Subcutaneous abdominal adipose tissue (tissue), 5 donors: ENCODE data around the gene NCBP2.

ENCODE experiments used
- H3K27ac ChIP-seq: one replicate; pipeline ENCODE4 v1.7.0; 2013; ENCODE audit warnings: low read depth, mild to moderate bottlenecking, inconsistent platforms, low read length, moderate library complexity
- H3K27me3 ChIP-seq, 5 donors: one replicate each; pipeline ENCODE4 v1.7.0; 2013; ENCODE audit warnings: low read length in 5 of 5, inconsistent platforms in 1 of 5; ENCODE audit not compliant: control insufficient read depth in 5 of 5, insufficient read depth in 4 of 5
- H3K36me3 ChIP-seq, 5 donors: one replicate each; pipeline ENCODE4 v1.7.0; 2013; ENCODE audit warnings: low read length in 5 of 5; ENCODE audit not compliant: control insufficient read depth in 5 of 5, insufficient read depth in 5 of 5
- H3K4me1 ChIP-seq, 5 donors: one replicate each; pipeline ENCODE4 v1.7.0; 2013; ENCODE audit warnings: low read length in 5 of 5, mild to moderate bottlenecking in 3 of 5, moderate library complexity in 1 of 5; ENCODE audit not compliant: control insufficient read depth in 5 of 5, insufficient read depth in 5 of 5
- H3K4me3 ChIP-seq, 5 donors: one replicate each; pipeline ENCODE4 v1.7.0; 2013; ENCODE audit warnings: low read length in 5 of 5, low read depth in 1 of 5
- H3K9ac ChIP-seq, 5 donors: one replicate each; pipeline ENCODE4 v1.7.0; 2013; ENCODE audit warnings: low read length in 5 of 5, mild to moderate bottlenecking in 4 of 5, moderate library complexity in 3 of 5
- H3K9me3 ChIP-seq, 5 donors: one replicate each; pipeline ENCODE4 v1.7.0; 2013; ENCODE audit warnings: low read length in 5 of 5; ENCODE audit not compliant: control insufficient read depth in 5 of 5
- donor health status: healthy.
- donor health status: healthy.
- donor health status: healthy.
- donor health status: healthy.
- donor health status: healthy.

Gene NCBP2

GRCh38 chr3:196942226-196942914, at the start of gene NCBP2:
Gene NCBP2 (minus strand): TSS chr3:196942528. CDS start chr3:196942503, 25 bp downstream.
- no peaks in the 10 kb centered on the region for H3K27me3 ChIP-seq
- H3K4me3 ChIP-seq, result peak within 1 kb of the TSS; percentile 90 to 99 (median 97)
- peaks cover 8 to 34% (median 27%) of the 10 kb centered on the region in 5 donors for H3K4me1 ChIP-seq
- peak within 1 kb of the TSS; percentile 96 to 98 (median 98) for H3K9ac ChIP-seq
- peaks cover 5 to 25% (median 19%) of the 10 kb centered on the region in 5 donors for H3K36me3 ChIP-seq
- H3K27ac ChIP-seq, result peak within 1 kb of the TSS; percentile 96
- no peaks in the 10 kb centered on the region for H3K9me3 ChIP-seq

GRCh38 chr3:196991581-196992460, 49.5 kb upstream of the NCBP2 start:
- Histone ChIP-seq H3K36me3 (no peaks in the 10 kb centered on the region), H3K27ac (no peak overlapping the region), H3K4me1 (no peaks in the 10 kb centered on the region), H3K9ac (no peak overlapping the region), H3K27me3 (peaks cover 0 to 6% (median 3%) of the 10 kb centered on the region in 5 donors), H3K4me3 (no peak overlapping the region), H3K9me3 (no peaks in the 10 kb centered on the region)

- Histone ChIP-seq H3K27me3 (peaks cover 0 to 6% (median 3%) of the 10 kb centered on the region in 5 donors), H3K9me3 (no peaks in the 10 kb centered on the region), H3K4me3 (no peak overlapping the region), H3K9ac (no peak overlapping the region), H3K27ac (no peak overlapping the region), H3K36me3 (no peaks in the 10 kb centered on the region), H3K4me1 (no peaks in the 10 kb centered on the region)
Measured at GRCh38 chr3:196990601-196991007, 48.3 kb upstream of the NCBP2 start.

GRCh38 chr3:196989721-196990262, 47.5 kb upstream of the NCBP2 start:
- no peaks in the 10 kb centered on the region for H3K36me3 ChIP-seq
- no peak overlapping the region for H3K4me3 ChIP-seq
- no peak overlapping the region for H3K9ac ChIP-seq
- H3K4me1 ChIP-seq, result no peaks in the 10 kb centered on the region
- peaks cover 0 to 9% (median 5%) of the 10 kb centered on the region in 5 donors for H3K27me3 ChIP-seq
- H3K27ac ChIP-seq, result no peak overlapping the region
- H3K9me3 ChIP-seq, result no peaks in the 10 kb centered on the region

- H3K4me1 ChIP-seq, result no peaks in the 10 kb centered on the region
- peaks cover 0 to under 1% (median 0%) of the 10 kb centered on the region in 5 donors for H3K9me3 ChIP-seq
- H3K9ac ChIP-seq, result no peak overlapping the region
- H3K36me3 ChIP-seq, result no peaks in the 10 kb centered on the region
- H3K27me3 ChIP-seq, result peaks cover 0 to 9% (median 5%) of the 10 kb centered on the region in 5 donors
- no peak overlapping the region for H3K27ac ChIP-seq
- no peak overlapping the region for H3K4me3 ChIP-seq
Measured at GRCh38 chr3:196988241-196989029, 46.1 kb upstream of the NCBP2 start.

- Histone ChIP-seq H3K27me3 (peaks cover 0 to 9% (median 5%) of the 10 kb centered on the region in 5 donors), H3K36me3 (no peaks in the 10 kb centered on the region), H3K27ac (no peak overlapping the region), H3K4me3 (no peak overlapping the region), H3K9ac (no peak overlapping the region), H3K4me1 (no peaks in the 10 kb centered on the region), H3K9me3 (peaks cover 0 to 4% (median 3%) of the 10 kb centered on the region in 5 donors)
Measured at GRCh38 chr3:196987022-196987421, 44.7 kb upstream of the NCBP2 start.

GRCh38 chr3:196985954-196986885, 43.9 kb upstream of the NCBP2 start:
- Histone ChIP-seq H3K4me1 (no peaks in the 10 kb centered on the region), H3K27ac (no peak overlapping the region), H3K4me3 (no peak overlapping the region)

GRCh38 chr3:196985298-196985697, 43.0 kb upstream of the NCBP2 start:
- H3K9me3 ChIP-seq, result peaks cover 0 to 4% (median 3%) of the 10 kb centered on the region in 5 donors
- H3K27me3 ChIP-seq, result peaks cover 0 to 9% (median 5%) of the 10 kb centered on the region in 5 donors
- H3K4me3 ChIP-seq, result no peak overlapping the region
- no peaks in the 10 kb centered on the region for H3K4me1 ChIP-seq
- H3K9ac ChIP-seq, result no peak overlapping the region
- H3K36me3 ChIP-seq, result no peaks in the 10 kb centered on the region
- H3K27ac ChIP-seq, result no peak overlapping the region

More at GRCh38 chr3:196985954-196986885, 43.9 kb upstream of the NCBP2 start:
- peaks cover 0 to 9% (median 5%) of the 10 kb centered on the region in 5 donors for H3K27me3 ChIP-seq
- H3K9ac ChIP-seq, result no peak overlapping the region
- H3K36me3 ChIP-seq, result no peaks in the 10 kb centered on the region
- peaks cover 0 to 4% (median 3%) of the 10 kb centered on the region in 5 donors for H3K9me3 ChIP-seq

- Histone ChIP-seq H3K36me3 (no peaks in the 10 kb centered on the region), H3K9me3 (peaks cover 0 to 4% (median 3%) of the 10 kb centered on the region in 5 donors), H3K4me3 (no peak overlapping the region), H3K27me3 (peaks cover 0 to 5% (median 2%) of the 10 kb centered on the region in 5 donors), H3K9ac (no peak overlapping the region), H3K27ac (no peak overlapping the region), H3K4me1 (peaks cover 0 to 12% (median 0%) of the 10 kb centered on the region in 5 donors)
Measured at GRCh38 chr3:196983186-196983585, 40.9 kb upstream of the NCBP2 start.
